SHP77 (cell line): ENCODE data around the gene ESX1.
A peak's percentile ranks its signal among the peaks of the same experiment; 100 is the strongest.
"Not testable (repeated sequence)": the region's sequence is repeated elsewhere in the genome, so short reads cannot be mapped to it uniquely, and the experiment has no call there.

Experiments
- DNase-seq, 2 experiments: peaks; one replicate each; lab custom pipeline; 2025; lab: John Stamatoyannopoulos, UW

ESX1 gene

DNA sequence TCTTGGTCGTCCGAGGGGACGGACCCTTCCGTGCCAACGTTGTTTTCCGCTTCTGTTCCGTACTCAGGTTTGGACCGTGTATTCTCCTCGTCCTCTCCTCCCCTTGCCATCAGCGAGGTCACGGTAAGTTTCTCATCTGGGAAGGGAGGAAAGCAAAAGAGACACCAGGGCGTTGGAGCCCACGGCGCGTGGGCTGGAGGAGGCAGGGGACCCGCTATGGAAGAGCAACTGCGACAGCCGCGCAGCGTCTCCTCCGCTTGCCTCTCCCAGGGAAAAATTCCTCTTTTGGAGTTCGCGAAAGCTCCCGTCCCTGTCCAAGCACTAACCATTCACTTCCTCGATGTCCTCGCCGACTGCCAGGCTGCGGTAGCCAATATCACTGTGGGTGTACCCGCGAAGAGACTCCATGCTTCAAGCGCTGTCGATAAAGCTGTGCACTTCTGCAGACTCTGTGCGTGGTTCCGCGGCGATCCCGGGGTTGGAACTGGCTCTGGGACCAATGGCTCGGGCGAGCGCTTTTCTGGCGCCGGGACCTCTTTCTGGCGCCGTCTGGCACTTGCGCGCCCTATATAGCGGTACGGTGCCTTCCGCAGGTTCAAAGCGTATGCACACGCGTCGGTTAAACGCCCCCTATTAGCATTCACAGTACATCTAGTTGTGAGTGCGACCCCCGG is at the start of gene ESX1:
TSS of gene ESX1 (minus strand) at position 492 of the 674 bp plus-strand sequence. CDS start at position 408, 84 bp downstream.
- DNase-seq, result no peak

DNA sequence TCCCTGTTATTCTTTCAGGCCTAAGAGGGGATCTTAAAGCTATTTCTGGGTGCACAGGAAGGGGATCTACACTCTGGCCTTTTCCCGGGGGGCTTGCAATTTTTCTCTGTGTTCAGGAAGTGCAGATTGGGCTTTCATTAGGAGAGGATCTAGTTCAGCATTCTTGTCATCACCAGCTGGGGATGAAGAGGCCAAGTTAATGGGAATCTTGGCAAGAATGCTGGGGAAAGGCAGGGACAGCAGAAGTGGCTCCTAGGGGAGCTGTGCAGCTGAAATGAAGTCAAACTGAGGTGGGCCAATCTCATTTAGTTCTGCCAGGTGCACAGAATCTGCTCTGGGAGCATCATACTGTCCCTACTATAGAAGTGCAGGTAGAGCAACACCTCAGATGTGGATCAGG is 40.9 kb upstream of the ESX1 start:
- DNase-seq, result no peak

DNA sequence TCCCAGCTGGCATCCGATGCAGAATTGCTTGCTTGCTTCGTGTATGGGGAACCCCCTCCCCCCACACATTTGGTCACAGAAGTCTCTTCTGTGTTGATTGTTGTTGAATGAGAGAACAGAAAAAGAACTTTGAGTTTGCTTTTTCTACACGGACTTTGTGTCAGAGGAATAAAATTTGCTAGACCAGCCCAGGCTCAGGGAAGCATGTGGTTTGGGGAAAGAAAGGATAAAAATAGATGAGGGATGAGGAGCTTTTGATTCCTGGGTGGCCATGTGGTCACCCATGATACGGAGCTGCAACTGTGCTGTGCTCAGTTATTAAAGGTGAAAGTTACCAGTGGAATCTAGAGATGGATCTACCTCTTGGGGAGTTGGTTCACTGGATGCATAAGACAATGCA is 34.2 kb upstream of the ESX1 start:
- DNase-seq, result no peak

- no peak for DNase-seq
Observed at GRCh38 chrX:104288269-104288668, 33.5 kb upstream of the ESX1 start.

- no peak for DNase-seq
Observed at GRCh38 chrX:104285201-104285600, 30.5 kb upstream of the ESX1 start.

GRCh38 chrX:104284507-104284906 is 29.8 kb upstream of the ESX1 start:
- no peak for DNase-seq

DNA sequence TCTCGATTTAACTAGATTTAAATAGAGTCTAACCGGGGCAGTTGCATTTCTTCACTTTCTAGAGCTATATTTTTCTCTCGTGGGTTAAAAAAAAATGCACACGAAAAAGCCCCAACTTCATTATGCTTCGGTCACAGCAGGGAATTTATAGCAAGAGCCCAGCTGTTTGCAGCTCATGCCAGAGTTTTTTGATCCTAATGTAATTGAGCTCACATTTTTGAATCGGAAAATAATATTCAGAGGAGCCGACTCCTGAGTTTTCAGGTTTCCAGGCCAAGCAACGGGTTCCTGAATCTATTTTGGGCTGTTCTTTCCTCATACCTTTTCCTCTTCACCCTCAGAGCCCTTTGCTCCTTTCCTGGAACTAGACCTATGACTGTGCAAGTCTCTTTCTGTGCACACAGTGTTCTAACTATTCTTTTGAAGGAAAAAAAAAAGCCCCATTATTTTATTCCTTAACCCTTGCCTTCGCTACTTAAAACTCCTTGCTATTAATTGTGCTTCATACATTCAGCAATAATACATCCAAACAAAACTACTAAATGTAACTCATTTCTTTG is 27.5 kb upstream of the ESX1 start:
- DNase-seq, result no peak

- DNase-seq, result no peak
Observed at GRCh38 chrX:104281564-104281963, 26.8 kb upstream of the ESX1 start.

- no peak for DNase-seq
Observed at GRCh38 chrX:104280609-104281008, 25.9 kb upstream of the ESX1 start.

GRCh38 chrX:104270916-104271512 is 16.3 kb upstream of the ESX1 start:
- peak; percentile 5 to 25 for DNase-seq

GRCh38 chrX:104270212-104270611 is 15.5 kb upstream of the ESX1 start:
- DNase-seq, result no peak

DNA sequence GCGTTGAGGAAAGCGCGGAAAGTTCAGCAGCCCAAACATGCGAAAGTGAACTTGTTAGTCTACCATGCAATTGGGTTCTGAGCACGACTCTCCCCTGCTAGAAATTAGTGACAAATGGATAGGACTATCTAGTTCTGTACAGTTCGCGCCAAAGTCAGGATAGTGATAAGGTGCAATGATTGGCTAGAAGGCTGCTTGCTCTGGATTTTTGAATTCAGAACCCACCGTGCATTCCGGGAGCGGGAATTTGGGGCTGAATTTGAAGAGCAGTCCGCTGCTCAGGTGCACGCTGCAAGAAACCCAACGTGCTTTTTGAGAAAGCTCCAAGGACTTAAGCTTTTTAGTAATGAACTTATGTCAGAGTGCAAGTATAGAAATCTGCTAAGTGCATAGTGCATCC is 732 bp upstream of the ESX1 start:
- no peak for DNase-seq

GRCh38 chrX:104253567-104254441 is 929 bp downstream of the ESX1 start:
- no peak for DNase-seq

DNA sequence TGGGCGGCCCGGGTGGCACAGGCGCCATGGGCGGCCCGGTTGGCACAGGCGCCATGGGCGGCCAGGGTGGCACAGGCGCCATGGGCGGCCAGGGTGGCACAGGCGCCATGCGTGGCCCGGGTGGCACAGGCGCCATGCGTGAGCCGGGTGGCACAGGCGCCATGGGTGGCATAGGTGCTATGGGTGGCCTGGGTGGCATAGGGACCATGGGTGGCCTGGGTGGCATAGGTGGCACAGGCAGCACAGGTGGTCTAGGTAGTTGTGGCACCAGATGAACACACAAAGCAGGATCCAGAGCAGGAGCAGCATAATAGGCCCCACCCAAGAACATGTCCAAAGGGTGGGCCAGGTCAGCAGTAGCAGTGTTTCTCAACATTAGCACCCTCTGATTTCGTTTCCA is 4.3 kb downstream of the ESX1 start:
- no peak for DNase-seq

GRCh38 chrX:104230060-104230459 is 24.7 kb downstream of the ESX1 start:
- not testable (repeated sequence) for DNase-seq

DNA sequence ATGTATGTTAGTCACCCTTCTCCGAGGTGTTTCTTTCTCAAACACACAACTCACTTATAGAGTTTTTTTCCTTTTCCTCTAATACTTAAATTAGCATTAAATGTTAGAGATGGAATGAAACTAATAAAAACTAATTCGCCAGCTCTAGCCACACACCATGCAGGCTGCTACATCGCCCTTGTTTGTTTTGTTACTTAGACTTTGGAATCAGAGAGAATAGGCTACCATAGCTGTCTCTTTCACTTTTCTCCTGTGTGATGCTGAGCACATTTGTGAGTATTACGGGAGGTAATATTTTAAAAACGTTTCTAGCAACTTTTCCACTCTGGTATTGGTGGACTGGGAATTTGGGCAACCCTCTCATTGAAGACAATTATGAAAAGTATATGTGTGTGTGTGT is 43.5 kb downstream of the ESX1 start:
- no peak for DNase-seq

GRCh38 chrX:104205548-104205947 is 49.2 kb downstream of the ESX1 start:
- DNase-seq, result no peak
